HL-60/S4 (cell line): ENCODE data around the gene PXDC1.
"Not testable (repeated sequence)": the region's sequence is repeated elsewhere in the genome, so short reads cannot be mapped to it uniquely, and the experiment has no call there.

Experiments
- in situ Hi-C: fragments of 300-500 bp; cut with MboI; formaldehyde crosslinking; loops from 2 replicates; pipeline ENCODE4 v1.14.3; 2022; ENCODE audit warnings: low sequenced_read_pairs

The PXDC1 gene

GRCh38 chr6:3735029-3735605 lies 16.4 kb downstream of the PXDC1 start:
- in situ Hi-C loops, result loop anchor here (10.0 to 25.0 kb wide), 4 partner anchors 427 to 748 kb away; partner anchors contain the start of gene NQO2

GRCh38 chr6:3734023-3734422 lies 17.5 kb downstream of the PXDC1 start:
- in situ Hi-C loops, result loop anchor here (10.0 to 25.0 kb wide), 4 partner anchors 428 to 747 kb away; partner anchors contain the start of gene NQO2

- in situ Hi-C loops, result loop anchor here (10.0 to 25.0 kb wide), 4 partner anchors 429 to 746 kb away; partner anchors contain the start of gene NQO2
Measured at GRCh38 chr6:3733321-3733925, 18.1 kb downstream of the PXDC1 start.

- in situ Hi-C loops, result loop anchor here (10.0 to 25.0 kb wide), 4 partner anchors 430 to 745 kb away; partner anchors contain the start of gene NQO2
Measured at GRCh38 chr6:3732345-3733141, 19.0 kb downstream of the PXDC1 start.

GRCh38 chr6:3731700-3732099 lies 19.8 kb downstream of the PXDC1 start:
- in situ Hi-C loops, result loop anchor here (10.0 to 25.0 kb wide), 4 partner anchors 431 to 744 kb away; partner anchors contain the start of gene NQO2

GRCh38 chr6:3729603-3730344 lies 21.7 kb downstream of the PXDC1 start:
- in situ Hi-C loops, result loop anchor here (10.0 to 25.0 kb wide), 4 partner anchors 433 to 742 kb away; partner anchors contain the start of gene NQO2

- in situ Hi-C loops, result loop anchor here (25.0 kb wide), 3 partner anchors 435 to 740 kb away; partner anchors contain the start of gene NQO2
Measured at GRCh38 chr6:3727593-3728108, 23.9 kb downstream of the PXDC1 start.

GRCh38 chr6:3727036-3727435 lies 24.5 kb downstream of the PXDC1 start:
- in situ Hi-C loops, result loop anchor here (25.0 kb wide), 3 partner anchors 435 to 740 kb away; partner anchors contain the start of gene NQO2

GRCh38 chr6:3726421-3726820 lies 25.1 kb downstream of the PXDC1 start:
- in situ Hi-C loops, result loop anchor here (25.0 kb wide), 3 partner anchors 436 to 739 kb away; partner anchors contain the start of gene NQO2

GRCh38 chr6:3725145-3726047 lies 26.1 kb downstream of the PXDC1 start:
- in situ Hi-C loops, result loop anchor here (25.0 kb wide), 3 partner anchors 437 to 738 kb away; partner anchors contain the start of gene NQO2

GRCh38 chr6:3724451-3725144 lies 26.9 kb downstream of the PXDC1 start:
- in situ Hi-C loops, result loop anchor here (25.0 kb wide), 3 partner anchors 438 to 737 kb away; partner anchors contain the start of gene NQO2

- in situ Hi-C loops, result no loop called here
Measured at GRCh38 chr6:3723966-3724365, 27.5 kb downstream of the PXDC1 start.

- in situ Hi-C loops, result no loop called here
Measured at GRCh38 chr6:3723251-3723650, 28.3 kb downstream of the PXDC1 start.

GRCh38 chr6:3722785-3723184 lies 28.7 kb downstream of the PXDC1 start:
- in situ Hi-C loops, result no loop called here

GRCh38 chr6:3721810-3722621 lies 29.5 kb downstream of the PXDC1 start:
- in situ Hi-C loops, result no loop called here

GRCh38 chr6:3720770-3721169 lies 30.7 kb downstream of the PXDC1 start:
- in situ Hi-C loops, result not testable (repeated sequence)

- in situ Hi-C loops, result no loop called here
Measured at GRCh38 chr6:3719462-3720308, 31.8 kb downstream of the PXDC1 start.
